BJ (cell line): ENCODE measurements around the gene TOMM7. TPM values are rescaled to one million over a fixed set of nuclear protein-coding genes. Genes with fewer than 3 reads are reported as not detected.
"Not testable (repeated sequence)": the region's sequence is repeated elsewhere in the genome, so short reads cannot be mapped to it uniquely, and the experiment has no call there.

Experiments used
- CTCF ChIA-PET: fragments of 350-600 bp; formaldehyde crosslinking; extraction: SDS; loops from one replicate; lab custom pipeline; 2021; ENCODE audit warnings: antibody characterized with exemption, inconsistent platforms; lab: Yijun Ruan, JAX
- POLR2A ChIA-PET: fragments of 300-600 bp; sonication (Branson Sonifier 250); formaldehyde crosslinking; extraction: SDS; loops from one replicate; lab custom pipeline; 2021; ENCODE audit warnings: antibody characterized with exemption; lab: Charles Lee
- DNase-seq: peaks from one replicate; pipeline ENCODE4 v3.0.0-alpha.2; 2011; ENCODE audit warnings: low read depth
- H3K27me3 ChIP-seq: 2 replicates; pipeline ENCODE4 v1.6.0; 2011; ENCODE audit warnings: low read length; ENCODE audit not compliant: control insufficient read depth, insufficient read depth
- H3K36me3 ChIP-seq: 2 replicates; pipeline ENCODE4 v1.5.1; 2011; ENCODE audit warnings: low read length; ENCODE audit not compliant: control insufficient read depth, insufficient read depth
- H3K4me3 ChIP-seq: 2 replicates; pipeline ENCODE4 v1.5.1; 2011; ENCODE audit warnings: low read depth, mild to moderate bottlenecking, control low read depth, low read length
- polyA plus RNA-seq: library from polyadenylated mRNA; depleted of rRNA; stranded (reverse); fragments of >200 nt; gene quantifications from 2 replicates; pipeline ENCODE4 v1.2.3, GENCODE V29; 2011
- TF ChIP-seq, protein P1 (sequence below): IDR thresholded peaks from 2 replicates; pipeline ENCODE4 v1.5.1; 2011; ENCODE audit warnings: low read depth, mild to moderate bottlenecking, control low read depth, inconsistent platforms, low read length, moderate library complexity; ENCODE audit not compliant: insufficient read depth

Gene TOMM7
- polyA plus RNA-seq, 1 experiment, result 346 TPM

DNA sequence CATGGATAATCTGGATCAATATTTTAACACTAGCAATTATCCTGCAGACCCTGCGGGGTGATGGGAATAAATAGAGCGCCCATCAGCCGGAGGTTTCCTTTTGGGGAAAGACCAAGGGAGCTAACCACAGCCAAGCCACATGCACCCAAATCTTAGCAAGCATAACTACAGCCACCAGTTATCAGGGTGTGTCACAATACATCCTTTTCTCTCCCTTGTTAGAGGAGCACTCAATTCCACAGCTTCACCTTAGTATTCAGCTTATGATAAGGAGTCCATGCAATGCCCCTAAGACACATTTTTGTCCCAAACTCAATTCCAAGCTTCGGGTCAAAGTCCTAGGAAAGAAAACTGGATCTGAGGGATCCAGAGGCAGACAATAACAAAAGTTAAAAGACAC lies 15.9 kb downstream of the TOMM7 start:
- TF ChIP-seq, protein P1, sequence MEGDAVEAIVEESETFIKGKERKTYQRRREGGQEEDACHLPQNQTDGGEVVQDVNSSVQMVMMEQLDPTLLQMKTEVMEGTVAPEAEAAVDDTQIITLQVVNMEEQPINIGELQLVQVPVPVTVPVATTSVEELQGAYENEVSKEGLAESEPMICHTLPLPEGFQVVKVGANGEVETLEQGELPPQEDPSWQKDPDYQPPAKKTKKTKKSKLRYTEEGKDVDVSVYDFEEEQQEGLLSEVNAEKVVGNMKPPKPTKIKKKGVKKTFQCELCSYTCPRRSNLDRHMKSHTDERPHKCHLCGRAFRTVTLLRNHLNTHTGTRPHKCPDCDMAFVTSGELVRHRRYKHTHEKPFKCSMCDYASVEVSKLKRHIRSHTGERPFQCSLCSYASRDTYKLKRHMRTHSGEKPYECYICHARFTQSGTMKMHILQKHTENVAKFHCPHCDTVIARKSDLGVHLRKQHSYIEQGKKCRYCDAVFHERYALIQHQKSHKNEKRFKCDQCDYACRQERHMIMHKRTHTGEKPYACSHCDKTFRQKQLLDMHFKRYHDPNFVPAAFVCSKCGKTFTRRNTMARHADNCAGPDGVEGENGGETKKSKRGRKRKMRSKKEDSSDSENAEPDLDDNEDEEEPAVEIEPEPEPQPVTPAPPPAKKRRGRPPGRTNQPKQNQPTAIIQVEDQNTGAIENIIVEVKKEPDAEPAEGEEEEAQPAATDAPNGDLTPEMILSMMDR, result no peak
- POLR2A ChIA-PET, result no interaction called here
- DNase-seq, result no peak
- CTCF ChIA-PET, result interaction anchor here (0.9 kb wide), 1 partner anchor 8 kb away, joined by 3 read pairs; no protein-coding TSS in a partner anchor
- no peaks in the 10 kb centered on the region; the same call in 1 of the 2 replicates for H3K36me3 ChIP-seq
- no peak overlapping the region for H3K4me3 ChIP-seq
- no peaks in the 10 kb centered on the region for H3K27me3 ChIP-seq

DNA sequence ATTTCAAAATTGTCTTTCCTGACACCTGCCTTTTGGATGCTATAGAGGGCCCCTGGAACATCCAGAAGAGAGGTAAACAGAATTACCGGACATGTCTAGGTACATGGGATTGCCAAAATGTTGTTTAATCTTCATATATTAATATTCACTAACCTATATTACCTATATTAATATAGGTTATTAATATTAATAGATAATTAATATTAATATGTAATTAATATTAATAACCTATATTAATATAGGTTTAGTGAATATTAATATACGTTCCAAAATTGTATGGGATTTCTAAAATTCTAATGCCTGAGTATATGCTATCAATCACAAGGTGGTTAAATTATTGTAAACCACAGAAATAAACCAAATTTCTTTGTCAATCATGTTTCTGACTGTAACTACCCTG lies 17.4 kb downstream of the TOMM7 start:
- POLR2A ChIA-PET, result no interaction called here
- DNase-seq, result no peak
- Histone ChIP-seq H3K27me3 (no peaks in the 10 kb centered on the region), H3K36me3 (no peaks in the 10 kb centered on the region), H3K4me3 (no peak overlapping the region)
- TF ChIP-seq, protein P1, result no peak
- CTCF ChIA-PET, result interaction anchor here (0.5 to 1.1 kb wide), 2 partner anchors 23 to 222 kb away, joined by 3 read pairs; no protein-coding TSS in a partner anchor

DNA sequence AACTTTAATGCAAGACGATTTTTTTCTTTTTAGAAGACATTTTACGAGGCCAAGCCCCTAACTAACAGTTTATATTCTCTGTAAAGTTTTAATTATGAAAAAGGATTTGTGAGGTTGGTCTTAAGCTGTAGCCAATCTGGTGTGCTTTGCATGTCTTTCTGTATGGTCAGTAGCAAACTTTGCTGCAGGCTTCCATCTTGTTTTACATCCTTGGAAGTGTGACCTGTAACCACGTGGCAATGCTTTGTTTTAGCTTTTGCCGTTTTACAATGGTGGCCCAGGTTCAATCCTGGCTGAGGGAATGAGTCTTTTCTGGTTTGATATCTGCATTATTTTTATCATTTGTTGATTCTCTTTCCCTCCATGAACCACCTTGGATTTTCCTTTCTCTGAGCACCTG lies 19.8 kb downstream of the TOMM7 start:
- H3K4me3 ChIP-seq, H3K27me3 ChIP-seq, H3K36me3 ChIP-seq, POLR2A ChIA-PET, DNase-seq: not testable (repeated sequence)
- CTCF ChIA-PET, result interaction anchor here (1.5 kb wide), 1 partner anchor 9 kb away, joined by 4 read pairs; no protein-coding TSS in a partner anchor

DNA sequence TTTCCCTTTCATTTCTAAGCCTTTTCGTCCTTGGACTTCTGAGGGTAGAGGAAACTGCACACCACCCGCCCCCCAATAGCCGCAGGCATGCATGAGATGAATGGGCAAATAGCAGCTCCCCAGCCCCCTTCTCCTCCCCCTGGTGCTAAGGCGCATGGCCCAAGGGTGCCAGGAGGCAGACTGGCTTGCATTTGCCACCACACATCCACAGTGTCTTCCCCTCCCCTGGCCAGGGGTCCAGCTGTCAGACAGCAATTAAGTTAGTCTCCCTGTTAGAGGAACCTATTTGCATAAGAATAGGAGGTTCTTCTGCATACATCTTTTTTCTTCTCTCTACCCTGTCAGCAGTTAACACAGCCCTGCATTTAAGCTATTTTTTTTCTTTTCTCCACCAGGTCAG lies 20.2 kb downstream of the TOMM7 start:
- ChIA-PET POLR2A (no interaction called here), CTCF (interaction anchor here (0.8 to 1.5 kb wide), 2 partner anchors 9 to 178 kb away, joined by 3 to 4 read pairs; no protein-coding TSS in a partner anchor)
- no peak for DNase-seq
- Histone ChIP-seq H3K4me3 (no peak overlapping the region), H3K27me3 (no peaks in the 10 kb centered on the region), H3K36me3 (no peaks in the 10 kb centered on the region)
- TF ChIP-seq, protein P1, result no peak

DNA sequence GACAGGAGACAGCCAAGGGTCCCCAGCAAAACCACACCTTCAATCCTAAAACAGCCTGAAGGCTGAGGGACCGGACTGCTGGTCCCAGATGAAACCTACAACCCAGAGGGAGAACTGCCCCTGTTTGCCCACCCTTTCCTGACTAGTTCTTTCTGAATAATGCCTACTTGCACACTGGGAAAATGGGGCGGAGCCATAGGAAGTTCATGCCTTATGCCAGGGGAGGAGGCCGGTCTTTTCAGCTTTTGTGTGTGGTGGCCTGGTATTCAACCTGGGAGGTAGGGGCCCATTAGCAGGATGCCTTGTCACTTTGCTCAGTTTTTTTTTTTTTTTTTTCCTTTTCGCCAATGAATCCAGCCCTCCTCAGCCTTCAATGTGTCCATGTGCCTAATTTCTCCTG lies 20.7 kb downstream of the TOMM7 start:
- Histone ChIP-seq H3K36me3 (no peaks in the 10 kb centered on the region), H3K27me3 (no peaks in the 10 kb centered on the region), H3K4me3 (no peak overlapping the region)
- TF ChIP-seq, protein P1, result no peak
- DNase-seq, result no peak
- CTCF ChIA-PET, result interaction anchor here (0.8 to 1.5 kb wide), 2 partner anchors 8 to 179 kb away, joined by 3 to 4 read pairs; no protein-coding TSS in a partner anchor
- POLR2A ChIA-PET, result no interaction called here

DNA sequence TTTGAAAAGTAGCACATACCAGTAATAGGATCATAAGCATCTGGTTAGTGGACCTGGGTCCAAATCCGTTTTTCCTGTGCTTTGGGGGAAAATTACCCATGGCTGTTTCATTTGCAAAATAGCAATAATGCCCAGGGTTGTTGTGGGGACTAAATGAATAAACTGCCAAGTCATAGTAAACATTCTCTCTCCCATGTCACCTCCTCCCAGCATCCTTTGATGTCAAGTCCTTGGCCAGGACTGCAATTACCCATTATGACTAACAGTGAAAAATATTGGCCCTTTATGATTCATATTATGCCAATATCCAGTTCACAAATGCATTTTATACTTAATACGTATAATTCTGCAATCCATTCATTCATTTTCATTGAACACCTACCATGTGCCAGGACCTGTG lies 23.0 kb downstream of the TOMM7 start:
- ChIA-PET CTCF (interaction anchor here (0.6 kb wide), 1 partner anchor 14 kb away, joined by 4 read pairs; no protein-coding TSS in a partner anchor), POLR2A (no interaction called here)
- Histone ChIP-seq H3K4me3 (no peak overlapping the region), H3K36me3 (no peaks in the 10 kb centered on the region), H3K27me3 (no peaks in the 10 kb centered on the region)
- DNase-seq, result no peak
- TF ChIP-seq, protein P1, result no peak
